Tibial artery (tissue), 4 donors: ENCODE results near the gene KCNMA1.

Experiments
- DNase-seq, 2 donors: peaks; one replicate each; pipeline ENCODE4 v3.0.0-alpha.2; 2019
- H3K27ac ChIP-seq, 2 donors: fragments of 200-600 bp; sonication (generic) in 1 of 2; 1 replicate in 1 of 2; 2 replicates in 1 of 2; pipeline ENCODE4 v1.5.1; 2018 to 2019; ENCODE audit warnings: mild to moderate bottlenecking in 1 of 2
- H3K27me3 ChIP-seq, 2 donors: fragments of 200-600 bp; sonication (generic) in 1 of 2; one replicate each; pipeline versions ENCODE4 v1.5.1 to v1.6.0; 2016 to 2019
- H3K36me3 ChIP-seq, 3 donors: fragments of 200-600 bp; sonication (generic) in 2 of 3; one replicate each; pipeline ENCODE4 v1.5.1; 2016 to 2019; ENCODE audit warnings: mild to moderate bottlenecking in 2 of 3
- H3K4me1 ChIP-seq, 4 donors: fragments of 200-600 bp; sonication (generic) in 2 of 4; 1 replicate in 3 of 4; 2 replicates in 1 of 4; pipeline ENCODE4 v1.5.1; 2016 to 2019
- H3K4me3 ChIP-seq, 2 donors: fragments of 200-600 bp; sonication (generic) in 1 of 2; 1 replicate in 1 of 2; 2 replicates in 1 of 2; pipeline ENCODE4 v1.5.1; 2018 to 2019; ENCODE audit warnings: mild to moderate bottlenecking in 2 of 2
- H3K9me3 ChIP-seq, 3 donors: fragments of 200-600 bp; sonication (generic) in 1 of 3; one replicate each; pipeline ENCODE4 v1.5.1; 2016 to 2019
- intact Hi-C: fragments of 100-400 bp; cut with DNase I; formaldehyde crosslinking; loops from one replicate; pipeline ENCODE4 v1.15.0; 2023; ENCODE audit warnings: low total_unique reads
- TF ChIP-seq, protein P1 (sequence below), 2 experiments: fragments of 200-600 bp in 1 of 2; fragments of 450-650 bp in 1 of 2; IDR thresholded peaks; one replicate each; pipeline ENCODE4 v1.5.1; 2017 to 2019; ENCODE audit warnings: antibody characterized with exemption in 2 of 2, mild to moderate bottlenecking in 1 of 2, moderate library complexity in 1 of 2

The KCNMA1 gene

DNA sequence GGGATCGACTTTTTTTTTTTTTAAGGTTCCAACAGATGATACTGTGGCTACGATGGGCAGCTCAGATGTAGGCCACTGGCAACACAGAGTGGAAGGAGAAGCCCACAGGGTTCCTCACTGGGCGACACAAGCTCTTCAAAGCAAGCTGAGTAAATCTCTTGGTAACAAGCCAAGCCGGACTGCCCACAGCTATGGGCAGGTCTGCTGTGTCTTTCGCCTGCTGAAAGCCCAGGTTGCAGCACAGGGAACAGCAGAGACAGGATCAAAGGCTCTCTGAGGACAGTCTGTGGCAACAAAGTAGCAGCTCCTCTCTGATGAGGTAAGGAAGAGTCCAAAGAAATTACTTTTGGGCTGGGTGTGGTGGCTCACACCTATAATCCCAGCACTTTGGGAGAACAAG, 83.6 kb downstream of the KCNMA1 start:
- no peak for DNase-seq
- peak overlapping the region; percentile 79 to 84 for H3K27ac ChIP-seq
- peaks cover 0 to 99% (median 77%) of the 10 kb centered on the region in 4 donors for H3K4me1 ChIP-seq
- intact Hi-C loops = loop anchor here (5.0 to 10.0 kb wide), 2 partner anchors 33 to 81 kb away; partner anchors contain the start of gene KCNMA1
- TF ChIP-seq, protein P1, sequence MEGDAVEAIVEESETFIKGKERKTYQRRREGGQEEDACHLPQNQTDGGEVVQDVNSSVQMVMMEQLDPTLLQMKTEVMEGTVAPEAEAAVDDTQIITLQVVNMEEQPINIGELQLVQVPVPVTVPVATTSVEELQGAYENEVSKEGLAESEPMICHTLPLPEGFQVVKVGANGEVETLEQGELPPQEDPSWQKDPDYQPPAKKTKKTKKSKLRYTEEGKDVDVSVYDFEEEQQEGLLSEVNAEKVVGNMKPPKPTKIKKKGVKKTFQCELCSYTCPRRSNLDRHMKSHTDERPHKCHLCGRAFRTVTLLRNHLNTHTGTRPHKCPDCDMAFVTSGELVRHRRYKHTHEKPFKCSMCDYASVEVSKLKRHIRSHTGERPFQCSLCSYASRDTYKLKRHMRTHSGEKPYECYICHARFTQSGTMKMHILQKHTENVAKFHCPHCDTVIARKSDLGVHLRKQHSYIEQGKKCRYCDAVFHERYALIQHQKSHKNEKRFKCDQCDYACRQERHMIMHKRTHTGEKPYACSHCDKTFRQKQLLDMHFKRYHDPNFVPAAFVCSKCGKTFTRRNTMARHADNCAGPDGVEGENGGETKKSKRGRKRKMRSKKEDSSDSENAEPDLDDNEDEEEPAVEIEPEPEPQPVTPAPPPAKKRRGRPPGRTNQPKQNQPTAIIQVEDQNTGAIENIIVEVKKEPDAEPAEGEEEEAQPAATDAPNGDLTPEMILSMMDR (IDR thresholded peaks at IDR 0.05) = no peak
- H3K9me3 ChIP-seq = no peaks in the 10 kb centered on the region
- H3K4me3 ChIP-seq = no peak overlapping the region
- no peaks in the 10 kb centered on the region for H3K36me3 ChIP-seq
- no peaks in the 10 kb centered on the region for H3K27me3 ChIP-seq

DNA sequence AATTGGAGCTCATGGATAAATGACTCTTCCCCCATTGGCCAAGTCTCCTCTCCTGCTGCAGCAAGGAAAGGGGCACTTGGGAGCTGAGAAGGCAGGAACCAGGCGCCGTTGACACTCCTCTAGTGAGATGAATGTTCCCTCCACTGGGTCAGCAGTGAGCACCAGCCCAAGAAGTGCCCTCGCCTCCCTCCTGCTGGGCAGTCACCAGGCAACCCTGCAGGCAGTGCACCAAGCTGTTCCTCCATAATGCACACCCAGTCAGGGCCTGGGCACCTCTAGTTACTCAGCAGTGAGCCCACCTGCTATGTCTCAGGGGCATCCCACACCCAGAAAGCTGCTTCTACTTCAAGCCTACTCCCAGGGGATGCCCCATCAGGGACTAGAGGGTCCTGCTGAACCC, 84.3 kb downstream of the KCNMA1 start:
- no peaks in the 10 kb centered on the region for H3K36me3 ChIP-seq
- DNase-seq = peak in 1 of 2 donors; percentile 84
- TF ChIP-seq, protein P1 (IDR thresholded peaks at IDR 0.05) = peak in 1 of 2 experiments; percentile 17
- peak overlapping the region; percentile 79 to 84 for H3K27ac ChIP-seq
- H3K4me3 ChIP-seq = no peak overlapping the region
- H3K4me1 ChIP-seq = peaks cover 0 to 97% (median 78%) of the 10 kb centered on the region in 4 donors
- H3K27me3 ChIP-seq = no peaks in the 10 kb centered on the region
- intact Hi-C loops = loop anchor here (5.0 to 10.0 kb wide), 2 partner anchors 34 to 81 kb away; partner anchors contain the start of gene KCNMA1
- H3K9me3 ChIP-seq = no peaks in the 10 kb centered on the region

DNA sequence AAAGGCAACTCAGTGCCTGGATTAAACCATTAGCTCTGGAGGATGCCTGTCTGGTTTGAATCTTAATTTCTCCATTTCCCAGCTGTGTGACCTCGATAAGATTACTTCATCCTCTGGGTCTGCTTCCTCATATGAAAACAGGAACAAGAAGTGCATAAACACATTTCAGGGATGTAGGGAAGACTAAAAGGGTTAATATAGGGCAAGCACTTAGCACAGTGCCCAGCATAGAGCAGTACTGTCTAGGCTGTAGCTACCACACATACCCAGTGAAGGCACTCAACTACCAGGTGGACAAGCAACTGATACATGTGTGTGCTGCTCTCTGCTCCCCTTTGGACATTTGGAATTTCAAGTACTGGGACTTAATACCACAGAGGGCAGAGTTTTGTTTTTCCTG, 85.4 kb downstream of the KCNMA1 start:
- TF ChIP-seq, protein P1 (IDR thresholded peaks at IDR 0.05) = no peak
- Histone ChIP-seq H3K4me3 (no peak overlapping the region), H3K36me3 (no peaks in the 10 kb centered on the region), H3K4me1 (peaks cover 0 to 97% (median 80%) of the 10 kb centered on the region in 4 donors), H3K27me3 (no peaks in the 10 kb centered on the region), H3K27ac (peak overlapping the region; percentile 79 to 84), H3K9me3 (no peaks in the 10 kb centered on the region)
- intact Hi-C loops = loop anchor here (5.0 to 10.0 kb wide), 2 partner anchors 35 to 83 kb away; partner anchors contain the start of gene KCNMA1
- DNase-seq = no peak

DNA sequence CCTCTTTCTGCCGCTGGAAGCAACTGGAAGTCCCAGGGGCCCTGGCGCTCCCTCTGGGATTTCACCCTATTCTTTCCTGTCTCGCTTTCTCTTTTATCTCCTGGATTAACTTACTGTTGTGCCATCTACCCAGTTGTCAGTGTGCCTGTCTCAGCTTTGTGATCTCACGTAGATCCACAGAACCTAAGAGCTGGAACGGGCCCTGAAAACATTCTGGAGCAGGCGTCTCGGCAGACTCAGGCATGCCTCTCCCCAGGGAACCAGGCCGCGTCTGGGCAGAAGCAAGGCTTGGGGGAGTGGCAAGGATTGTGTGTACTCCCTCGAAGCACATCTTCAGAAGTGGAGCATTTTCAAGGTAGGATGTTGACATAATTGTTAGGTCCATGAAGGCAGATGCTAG, 87.2 kb downstream of the KCNMA1 start:
- TF ChIP-seq, protein P1 (IDR thresholded peaks at IDR 0.05) = no peak
- intact Hi-C loops = loop anchor here (5.0 to 10.0 kb wide), 2 partner anchors 37 to 84 kb away; partner anchors contain the start of gene KCNMA1
- Histone ChIP-seq H3K36me3 (no peaks in the 10 kb centered on the region), H3K27ac (peak overlapping the region; percentile 79 to 84), H3K4me1 (peaks cover 0 to 98% (median 76%) of the 10 kb centered on the region in 4 donors), H3K4me3 (peak overlapping the region in 1 of 2 donors; percentile 21), H3K27me3 (no peaks in the 10 kb centered on the region), H3K9me3 (no peaks in the 10 kb centered on the region)
- DNase-seq = peak; percentile 62 to 92

DNA sequence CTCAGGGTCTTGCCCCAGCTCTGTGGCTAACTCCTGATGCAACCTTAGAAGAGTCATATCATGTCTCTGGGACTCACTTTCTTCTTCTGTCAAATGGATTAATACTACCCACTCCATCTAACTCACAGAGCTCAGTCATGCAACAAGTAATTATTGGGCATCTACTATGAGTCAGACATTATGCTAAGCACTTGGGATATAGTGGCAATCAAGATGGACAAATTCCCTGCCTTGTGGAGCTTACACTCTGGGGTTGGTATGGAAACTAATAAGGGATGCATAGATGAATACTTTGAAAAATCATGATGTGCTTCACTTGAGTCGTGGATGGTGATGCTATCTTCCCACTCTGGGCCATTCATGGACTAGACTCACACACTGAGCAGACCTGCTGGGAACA, 88.9 kb downstream of the KCNMA1 start:
- Histone ChIP-seq H3K27ac (peak overlapping the region; percentile 79 to 84), H3K9me3 (no peaks in the 10 kb centered on the region), H3K27me3 (no peaks in the 10 kb centered on the region), H3K4me3 (no peak overlapping the region), H3K36me3 (no peaks in the 10 kb centered on the region), H3K4me1 (peaks cover 0 to 92% (median 64%) of the 10 kb centered on the region in 4 donors)
- intact Hi-C loops = no loop called here
- no peak for DNase-seq
- TF ChIP-seq, protein P1 (IDR thresholded peaks at IDR 0.05) = no peak
